Chondrocyte (in vitro differentiated cells): ENCODE results near the gene JAG2. TPM values are rescaled to one million over a fixed set of nuclear protein-coding genes. Genes with fewer than 3 reads are reported as not detected.
A peak's percentile ranks its signal among the peaks of the same experiment; 100 is the strongest.

ENCODE experiments used
- DNase-seq: peaks from one replicate; pipeline ENCODE4 v3.0.0; 2021; ENCODE audit warnings: mixed read lengths, low spot score
- H3K27ac Mint-ChIP-seq: one replicate; pipeline ENCODE4 v1.8.0; 2021; ENCODE audit warnings: mild to moderate bottlenecking, moderate library complexity, mixed read lengths; ENCODE audit not compliant: unreplicated experiment
- H3K27me3 Mint-ChIP-seq: 2 replicates; pipeline ENCODE4 v1.8.0; 2021; ENCODE audit warnings: low read depth, mixed read lengths
- H3K36me3 Mint-ChIP-seq: 2 replicates; pipeline ENCODE4 v1.8.0; 2021; ENCODE audit warnings: low read depth, mixed read lengths
- H3K4me1 Mint-ChIP-seq: 2 replicates; pipeline ENCODE4 v1.8.0; 2021; ENCODE audit warnings: low read depth, mild to moderate bottlenecking, mixed read lengths
- H3K4me3 Mint-ChIP-seq: one replicate; pipeline ENCODE4 v1.8.0; 2021; ENCODE audit warnings: mild to moderate bottlenecking, moderate library complexity, mixed read lengths; ENCODE audit not compliant: unreplicated experiment
- H3K9me3 Mint-ChIP-seq: 2 replicates; pipeline ENCODE4 v1.8.0; 2021; ENCODE audit warnings: low read depth, mixed read lengths
- long read RNA-seq: library from polyadenylated mRNA; stranded (forward); transcript quantifications from one replicate; pipeline ENCODE4 v2.0.0, GENCODE V29; 2021
- total RNA-seq: library from RNA; stranded (reverse); gene quantifications from 3 replicates; pipeline ENCODE4 v1.2.1, GENCODE V29; 2021
- TF ChIP-seq, protein P1 (sequence below): fragments of 200-600 bp; sonication (generic); IDR thresholded peaks from 2 replicates; pipeline ENCODE4 v1.5.0; 2021; ENCODE audit warnings: antibody characterized with exemption, mild to moderate bottlenecking, moderate library complexity

The JAG2 gene
- 8.3 to 18.2 TPM (median 16.8 TPM) in 3 replicates for total RNA-seq
- long read RNA-seq, full-length matches to known transcripts, result 22 of 46 reads
- long read RNA-seq, partial matches to known transcripts, result 8 of 46 reads
- long read RNA-seq, other reads (novel, unspliced or antisense), result 16 of 46 reads

DNA sequence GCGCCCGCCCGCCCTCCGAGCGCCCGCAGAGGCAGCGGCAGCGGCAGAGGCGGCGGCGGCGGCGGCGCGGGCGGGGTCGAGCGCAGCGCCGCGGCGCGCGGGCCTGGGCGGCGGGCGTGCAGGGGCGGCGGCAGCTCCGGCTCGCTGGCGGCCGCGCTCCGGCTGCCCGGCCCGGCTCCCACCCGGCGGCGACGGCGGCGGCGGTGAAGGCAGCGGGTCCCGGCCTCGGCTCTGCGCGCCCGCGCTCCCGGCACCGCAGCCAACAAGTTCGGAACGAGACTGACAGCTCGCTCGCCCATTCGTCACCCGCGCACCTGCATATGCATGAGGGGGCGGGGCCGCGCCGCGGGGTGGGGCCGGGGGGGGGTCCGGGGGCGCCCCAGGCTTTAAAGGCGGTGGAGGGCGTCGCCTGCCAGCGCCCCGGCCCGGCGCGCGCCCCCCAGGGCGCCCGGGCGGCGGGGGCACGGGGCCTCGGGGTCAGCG is at the start of gene JAG2:
Gene JAG2, minus strand, starts transcription at position 281 of the 483 bp plus-strand sequence. CDS start 356 bp downstream, outside the sequence.
- TF ChIP-seq, protein P1, sequence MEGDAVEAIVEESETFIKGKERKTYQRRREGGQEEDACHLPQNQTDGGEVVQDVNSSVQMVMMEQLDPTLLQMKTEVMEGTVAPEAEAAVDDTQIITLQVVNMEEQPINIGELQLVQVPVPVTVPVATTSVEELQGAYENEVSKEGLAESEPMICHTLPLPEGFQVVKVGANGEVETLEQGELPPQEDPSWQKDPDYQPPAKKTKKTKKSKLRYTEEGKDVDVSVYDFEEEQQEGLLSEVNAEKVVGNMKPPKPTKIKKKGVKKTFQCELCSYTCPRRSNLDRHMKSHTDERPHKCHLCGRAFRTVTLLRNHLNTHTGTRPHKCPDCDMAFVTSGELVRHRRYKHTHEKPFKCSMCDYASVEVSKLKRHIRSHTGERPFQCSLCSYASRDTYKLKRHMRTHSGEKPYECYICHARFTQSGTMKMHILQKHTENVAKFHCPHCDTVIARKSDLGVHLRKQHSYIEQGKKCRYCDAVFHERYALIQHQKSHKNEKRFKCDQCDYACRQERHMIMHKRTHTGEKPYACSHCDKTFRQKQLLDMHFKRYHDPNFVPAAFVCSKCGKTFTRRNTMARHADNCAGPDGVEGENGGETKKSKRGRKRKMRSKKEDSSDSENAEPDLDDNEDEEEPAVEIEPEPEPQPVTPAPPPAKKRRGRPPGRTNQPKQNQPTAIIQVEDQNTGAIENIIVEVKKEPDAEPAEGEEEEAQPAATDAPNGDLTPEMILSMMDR, result no peak
- Mint-ChIP-seq H3K27ac (peak within 1 kb of the TSS; percentile 17), H3K27me3 (no peaks in the 10 kb centered on the region), H3K9me3 (no peaks in the 10 kb centered on the region), H3K4me3 (peak within 1 kb of the TSS; percentile 66), H3K36me3 (no peaks in the 10 kb centered on the region), H3K4me1 (peaks cover 24% of the 10 kb centered on the region)
- DNase-seq, result no peak

DNA sequence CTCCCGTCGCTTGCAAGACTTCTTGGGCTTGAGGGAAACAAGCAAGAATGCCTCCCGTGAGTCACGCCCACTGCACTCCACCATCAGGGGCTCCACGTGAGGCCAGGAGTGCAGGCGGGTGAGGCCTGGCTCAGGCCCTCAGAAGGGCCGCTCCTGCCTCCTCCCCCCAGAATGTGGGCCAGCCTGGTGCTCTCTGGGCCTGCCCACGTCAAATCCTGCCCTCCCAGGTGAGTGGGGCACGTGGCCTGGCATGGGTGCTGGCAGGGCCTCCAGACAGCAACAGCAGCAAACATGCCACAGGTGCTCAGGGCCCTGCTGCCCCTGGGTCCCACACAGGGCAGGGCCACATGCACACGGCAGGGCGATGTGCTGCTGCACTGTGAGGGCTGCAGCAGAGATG is 49.2 kb upstream of the JAG2 start:
- TF ChIP-seq, protein P1, result no peak
- Mint-ChIP-seq H3K27me3 (no peaks in the 10 kb centered on the region), H3K9me3 (no peaks in the 10 kb centered on the region), H3K4me3 (no peak overlapping the region), H3K27ac (no peak overlapping the region), H3K36me3 (peaks cover 8% of the 10 kb centered on the region), H3K4me1 (no peaks in the 10 kb centered on the region)
- DNase-seq, result no peak

- Mint-ChIP-seq H3K4me1 (no peaks in the 10 kb centered on the region), H3K4me3 (no peak overlapping the region), H3K36me3 (peaks cover 9% of the 10 kb centered on the region), H3K27me3 (no peaks in the 10 kb centered on the region), H3K9me3 (no peaks in the 10 kb centered on the region), H3K27ac (no peak overlapping the region)
- no peak for DNase-seq
- TF ChIP-seq, protein P1, result no peak
Measured at GRCh38 chr14:105216490-105217247, 48.1 kb upstream of the JAG2 start.

GRCh38 chr14:105215602-105216001 is 47.0 kb upstream of the JAG2 start:
- no peaks in the 10 kb centered on the region for H3K4me1 Mint-ChIP-seq
- H3K9me3 Mint-ChIP-seq, result no peaks in the 10 kb centered on the region

DNA sequence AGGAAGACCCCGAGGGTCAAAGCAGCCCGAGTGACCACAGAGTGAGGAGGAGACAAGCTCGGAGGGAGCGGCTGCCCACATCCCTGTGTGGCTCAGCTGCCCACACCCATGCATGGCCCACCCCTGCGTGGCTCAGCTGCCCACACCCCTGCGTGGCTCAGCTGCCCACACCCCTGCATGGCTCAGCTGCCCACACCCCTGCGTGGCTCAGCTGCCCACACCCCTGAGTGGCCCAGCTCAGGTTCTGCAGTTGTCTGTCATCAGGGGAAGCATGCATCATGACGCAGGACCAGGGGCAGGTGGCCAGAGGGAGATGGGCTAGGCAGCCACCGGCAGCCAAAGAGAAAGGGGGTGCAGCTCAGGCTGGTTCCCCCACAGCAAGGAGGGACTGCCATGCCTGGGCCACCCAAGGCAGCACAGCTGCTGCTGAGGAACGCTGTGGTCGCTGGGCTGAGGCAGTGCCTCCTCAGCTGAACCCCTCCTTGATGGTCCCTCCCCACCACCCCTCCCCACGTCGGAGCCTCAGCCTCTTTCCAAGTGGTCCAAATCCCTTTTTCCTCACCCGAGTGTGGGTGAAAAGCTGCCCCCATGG is 45.8 kb upstream of the JAG2 start:
- no peak for DNase-seq
- Mint-ChIP-seq H3K27ac (no peak overlapping the region), H3K4me3 (no peak overlapping the region), H3K4me1 (no peaks in the 10 kb centered on the region), H3K36me3 (peaks cover 8% of the 10 kb centered on the region), H3K9me3 (no peaks in the 10 kb centered on the region), H3K27me3 (no peaks in the 10 kb centered on the region)
- TF ChIP-seq, protein P1, result no peak

More at GRCh38 chr14:105215602-105216001, 47.0 kb upstream of the JAG2 start:
- Mint-ChIP-seq H3K36me3 (peaks cover 9% of the 10 kb centered on the region), H3K27ac (no peak overlapping the region), H3K4me3 (no peak overlapping the region), H3K27me3 (no peaks in the 10 kb centered on the region)
- no peak for DNase-seq
- TF ChIP-seq, protein P1, result no peak
